PFSK-1 (cell line): ENCODE measurements around the gene RRP1.

Source experiments
- FOXP2 ChIP-seq: optimal IDR thresholded peaks from 2 replicates; pipeline ENCODE3; 2011; ENCODE audit warnings: borderline replicate concordance, control low read depth, inconsistent platforms; ENCODE audit not compliant: insufficient read depth; ENCODE audit errors: extremely low read length, extremely low read depth
- POLR2AphosphoS5 ChIP-seq: IDR thresholded peaks from 2 replicates; pipeline ENCODE4 v1.6.1; 2012; ENCODE audit warnings: low read depth, mild to moderate bottlenecking, control low read depth, low read length, moderate library complexity
- REST ChIP-seq, 2 experiments: IDR thresholded peaks; 2 replicates each; pipeline versions ENCODE4 v1.6.1 to v1.8.0; 2011 to 2012; ENCODE audit warnings: low read depth in 2 of 2, low read length in 2 of 2, control low read depth in 1 of 2, inconsistent platforms in 1 of 2, mild to moderate bottlenecking in 1 of 2, moderate library complexity in 1 of 2; ENCODE audit not compliant: insufficient read depth in 1 of 2
- SIN3A ChIP-seq: IDR thresholded peaks from 2 replicates; pipeline ENCODE4 v1.6.1; 2012; ENCODE audit warnings: mild to moderate bottlenecking, low read length, moderate library complexity, borderline replicate concordance; ENCODE audit not compliant: insufficient read depth
- TAF1 ChIP-seq: IDR thresholded peaks from 2 replicates; pipeline ENCODE4 v1.6.1; 2012; ENCODE audit warnings: low read length, control low read depth, borderline replicate concordance; ENCODE audit not compliant: insufficient read depth

Gene RRP1

GRCh38 chr21:43824333-43825241 is 35.2 kb downstream of the RRP1 start:
- TF ChIP-seq SIN3A: no peak
- TF ChIP-seq TAF1: no peak
- TF ChIP-seq FOXP2: no peak
- no peak for TF ChIP-seq REST (IDR thresholded peaks at IDR 0.05; ENCODE audit: insufficient read depth in 1 of 2, low read depth in 2 of 2, low read length in 2 of 2)
- TF ChIP-seq POLR2AphosphoS5: no peak

DNA sequence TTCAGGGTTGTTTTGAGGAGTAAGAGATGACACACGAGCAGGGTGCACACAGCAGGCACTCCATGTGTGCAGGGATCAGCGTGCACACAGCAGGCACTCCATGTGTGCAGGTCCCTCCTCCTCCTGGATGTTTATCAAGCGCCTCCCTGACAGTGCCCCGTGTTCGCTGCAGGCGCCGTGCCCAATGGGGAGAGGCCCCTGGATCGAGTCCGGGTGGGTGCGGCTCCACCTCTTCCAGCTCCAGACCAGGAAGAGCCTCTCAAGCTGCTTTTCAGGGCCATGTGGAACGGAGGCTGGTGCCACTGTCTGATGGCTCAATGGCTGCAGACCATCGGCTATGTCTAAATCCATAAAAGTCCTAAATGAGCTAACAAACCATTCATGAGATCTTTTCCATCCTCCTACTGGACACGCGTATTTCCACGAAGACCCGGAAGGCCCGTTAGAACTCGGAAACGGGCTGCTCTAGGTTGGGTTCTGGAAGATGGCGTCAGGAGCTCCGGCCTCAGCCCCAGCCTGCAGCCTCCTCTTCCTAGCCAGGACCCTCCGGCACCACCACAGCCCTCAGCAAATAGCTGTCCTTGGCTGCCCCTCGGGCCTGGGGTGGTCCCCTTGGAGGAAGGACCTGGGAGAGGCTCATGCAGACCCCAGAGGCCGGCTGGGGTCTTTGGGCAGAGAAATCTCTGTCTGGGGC is 36.0 kb downstream of the RRP1 start:
- TF ChIP-seq FOXP2: no peak
- no peak for TF ChIP-seq POLR2AphosphoS5
- no peak for TF ChIP-seq SIN3A
- no peak for TF ChIP-seq REST (IDR thresholded peaks at IDR 0.05; ENCODE audit: insufficient read depth in 1 of 2, low read depth in 2 of 2, low read length in 2 of 2)

GRCh38 chr21:43825936-43826622 is 36.7 kb downstream of the RRP1 start:
- no peak for TF ChIP-seq REST (IDR thresholded peaks at IDR 0.05; ENCODE audit: insufficient read depth in 1 of 2, low read depth in 2 of 2, low read length in 2 of 2)

DNA sequence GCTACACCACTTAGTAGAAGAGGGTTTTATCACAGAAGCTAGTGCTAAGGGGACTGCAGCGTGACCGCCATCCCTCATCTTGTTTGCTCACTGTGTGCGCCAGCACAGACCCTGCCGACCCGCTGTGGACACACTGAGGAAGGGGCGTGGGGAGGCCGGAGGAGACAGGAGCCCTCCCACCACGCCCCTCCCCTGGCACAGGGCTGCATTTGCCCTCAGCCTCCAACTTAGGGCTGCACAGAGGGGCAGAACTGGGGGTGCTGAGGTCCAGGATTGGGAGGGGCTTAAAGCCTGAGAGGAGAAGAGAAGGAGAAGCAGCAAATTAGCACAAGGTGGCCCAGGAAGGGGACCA is 37.2 kb downstream of the RRP1 start:
- TF ChIP-seq TAF1 (no peak), FOXP2 (no peak), SIN3A (no peak), POLR2AphosphoS5 (no peak), REST (IDR thresholded peaks at IDR 0.05; ENCODE audit: insufficient read depth in 1 of 2, low read depth in 2 of 2, low read length in 2 of 2) (no peak)
